GM19455 (cell line): ENCODE data around the gene GSN.

Experiments
- ATAC-seq: cut with Tn5 transposase; IDR thresholded peaks from one replicate; pipeline ENCODE4 v1.9.1; 2021; ENCODE audit not compliant: unreplicated experiment

GSN gene

DNA sequence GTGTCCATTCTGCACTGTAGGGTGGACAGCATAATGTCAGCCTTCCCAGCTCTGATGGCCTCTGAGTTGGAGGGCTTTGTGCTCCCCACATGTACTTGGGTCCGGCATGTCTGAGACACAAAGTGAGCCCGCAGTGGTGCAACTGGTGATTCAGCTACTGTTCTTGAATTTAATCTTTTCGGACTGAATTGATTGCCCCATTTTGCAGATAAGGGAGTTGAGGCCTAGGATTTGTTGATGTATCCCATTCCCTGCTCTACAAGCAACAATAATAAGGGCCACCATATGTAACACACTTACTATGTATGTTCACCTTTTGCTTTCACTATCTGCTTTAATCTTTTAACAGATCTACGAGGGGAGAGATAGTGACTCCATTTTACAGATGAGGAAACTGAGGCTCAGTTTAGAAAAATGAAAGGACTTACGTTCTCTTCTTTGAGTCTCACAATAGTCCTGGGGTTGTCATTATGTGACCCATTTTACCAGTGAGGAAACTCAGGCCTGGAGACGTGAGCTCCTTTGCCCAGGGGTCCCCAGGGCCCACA lies 4.5 kb downstream of the GSN start:
- no peak for ATAC-seq

DNA sequence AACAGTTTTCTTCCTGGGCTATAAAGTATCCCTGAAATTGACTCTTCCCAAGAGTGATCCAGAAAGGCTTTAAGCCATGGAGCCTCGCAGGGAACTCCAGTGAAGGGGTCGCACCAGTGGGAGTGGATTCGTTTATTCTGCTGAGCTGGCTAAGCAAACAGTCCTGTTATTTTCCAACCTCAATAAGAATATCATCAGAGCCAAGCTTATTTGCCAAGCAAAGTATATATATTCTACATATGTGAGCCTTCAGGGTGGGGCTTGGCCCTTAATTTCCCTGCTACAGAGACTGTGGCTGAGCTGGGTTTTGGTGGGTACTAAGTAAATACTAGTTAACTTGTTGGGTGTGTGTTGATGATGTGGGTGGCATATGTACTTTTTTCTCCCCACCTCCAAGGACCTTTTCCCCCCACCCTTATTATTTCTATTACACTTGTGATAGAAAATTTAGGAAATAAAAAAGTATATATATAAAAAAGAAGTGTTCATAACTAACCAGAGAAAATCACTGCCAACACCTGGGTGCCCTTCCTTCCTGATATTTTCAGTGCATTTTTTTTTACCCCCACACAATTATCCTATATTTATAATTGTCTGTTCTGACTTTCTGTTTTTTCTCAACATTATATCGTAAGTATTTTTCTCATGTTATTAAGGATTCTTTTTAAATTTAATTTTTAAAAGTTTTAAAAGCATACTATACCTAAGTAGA lies 5.3 kb downstream of the GSN start:
- no peak for ATAC-seq

DNA sequence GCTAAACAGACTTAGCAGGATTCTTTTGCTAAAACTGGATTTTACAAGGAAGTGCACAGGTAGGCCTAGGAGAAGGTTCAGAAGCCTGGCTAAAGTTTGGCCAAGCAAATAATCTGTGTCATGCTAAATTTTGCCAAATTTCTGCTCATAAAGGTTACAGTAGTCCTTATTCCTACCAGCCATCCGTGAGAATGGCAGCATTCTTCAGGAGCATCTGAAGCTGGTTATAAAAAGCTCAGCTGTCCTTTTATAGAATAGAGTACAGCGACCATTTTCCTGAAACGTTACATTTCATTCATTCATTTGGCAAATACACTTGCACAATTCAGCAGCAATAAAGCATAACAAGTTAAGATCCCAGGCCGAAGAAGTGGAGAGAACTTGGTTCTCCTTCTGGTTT lies 6.9 kb downstream of the GSN start:
- no peak for ATAC-seq

DNA sequence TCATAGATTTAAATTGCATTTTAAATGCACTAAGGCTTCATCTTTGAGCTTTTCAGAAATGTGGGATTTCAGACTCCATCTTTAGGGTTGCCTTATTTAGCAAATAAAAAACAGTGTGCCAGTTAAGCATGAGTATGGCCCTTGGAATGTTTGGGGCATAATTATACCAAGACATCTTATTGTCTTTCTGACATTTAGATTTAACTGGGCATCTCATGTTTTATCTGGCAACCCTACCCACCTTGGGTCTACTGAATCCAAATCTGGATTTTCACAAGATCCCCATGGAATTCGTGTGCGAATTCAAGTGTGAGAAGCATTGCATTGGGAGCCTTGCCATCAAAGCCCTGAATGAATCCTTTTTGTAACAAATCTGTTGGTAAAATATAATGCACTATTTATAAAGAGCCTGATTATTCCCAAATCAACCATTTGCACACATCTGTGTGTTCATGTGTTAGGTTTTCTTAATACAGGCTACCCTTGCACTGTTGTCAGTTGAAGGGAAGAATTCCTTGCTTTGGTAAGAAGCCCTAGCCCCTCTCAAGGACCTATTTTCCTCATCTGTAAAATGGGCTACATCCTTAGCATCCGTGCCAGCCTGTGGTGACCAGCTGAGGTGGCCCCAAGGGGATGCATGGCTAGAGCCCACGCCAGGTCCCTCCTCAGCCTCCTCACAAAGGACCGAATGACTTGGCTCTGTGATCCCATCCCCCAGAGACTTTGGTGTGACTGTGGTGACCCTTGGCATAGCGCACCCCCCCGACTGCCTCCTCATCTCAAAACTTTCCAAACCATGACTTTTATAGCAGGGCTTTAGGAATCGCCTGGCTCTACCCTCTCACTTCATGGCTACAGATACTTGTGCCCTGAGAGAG lies 8.1 kb downstream of the GSN start:
- ATAC-seq: no peak

DNA sequence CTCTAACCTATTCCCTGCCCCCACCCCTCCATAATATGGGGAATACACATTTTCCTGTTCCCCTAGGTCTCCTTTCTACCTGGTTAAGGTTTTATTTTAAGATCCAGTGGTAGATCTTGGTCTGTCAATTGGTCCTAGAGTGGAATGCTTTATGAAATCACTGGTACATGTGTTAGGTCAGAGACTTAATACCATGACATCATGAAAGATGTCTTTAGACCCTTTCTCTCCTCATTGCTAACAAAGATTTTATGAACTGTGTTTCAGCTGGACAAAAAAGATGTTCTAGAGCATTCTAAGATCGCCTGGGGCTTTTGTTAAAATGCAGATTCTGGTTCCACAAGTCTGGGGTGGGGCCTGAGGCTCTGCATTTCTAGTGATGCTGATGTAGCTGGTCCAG lies 9.1 kb downstream of the GSN start:
- ATAC-seq: no peak

DNA sequence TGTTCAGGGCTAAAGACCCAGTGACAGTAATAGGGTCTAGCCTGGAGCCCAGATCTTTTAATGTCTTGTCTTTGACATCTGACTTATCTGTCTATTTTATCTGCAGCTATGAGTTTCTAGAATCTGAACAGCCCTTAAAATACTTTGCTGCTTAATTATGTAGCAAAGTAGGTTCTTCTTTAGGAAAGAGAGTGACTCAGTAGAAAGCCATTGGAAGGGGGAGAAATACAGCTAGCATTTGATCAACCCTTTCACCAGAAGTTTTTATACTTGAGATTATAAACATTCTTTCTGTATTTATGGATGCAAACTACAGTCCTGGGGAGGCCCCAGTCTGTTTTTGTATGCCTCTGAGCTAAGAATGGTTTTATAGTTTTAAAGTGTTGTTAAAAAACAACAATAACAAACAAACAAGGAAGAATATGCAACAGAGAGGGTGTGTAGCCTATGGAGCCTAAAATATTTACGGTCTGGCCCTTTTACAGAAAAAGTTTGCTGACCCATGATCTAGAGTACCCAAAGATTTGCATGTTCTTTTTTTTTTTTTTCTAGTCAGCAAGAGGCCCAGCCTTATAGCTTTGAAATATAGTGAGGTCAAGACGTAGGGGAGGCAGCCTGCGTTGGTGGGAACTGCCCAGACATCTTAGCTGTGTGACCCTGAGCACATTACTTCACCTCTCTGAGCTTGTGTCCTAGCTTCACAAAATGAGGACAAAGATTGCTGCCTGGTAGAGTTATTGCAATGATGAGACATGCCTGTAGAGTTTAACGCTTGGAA lies 9.7 kb downstream of the GSN start:
- ATAC-seq: no peak

DNA sequence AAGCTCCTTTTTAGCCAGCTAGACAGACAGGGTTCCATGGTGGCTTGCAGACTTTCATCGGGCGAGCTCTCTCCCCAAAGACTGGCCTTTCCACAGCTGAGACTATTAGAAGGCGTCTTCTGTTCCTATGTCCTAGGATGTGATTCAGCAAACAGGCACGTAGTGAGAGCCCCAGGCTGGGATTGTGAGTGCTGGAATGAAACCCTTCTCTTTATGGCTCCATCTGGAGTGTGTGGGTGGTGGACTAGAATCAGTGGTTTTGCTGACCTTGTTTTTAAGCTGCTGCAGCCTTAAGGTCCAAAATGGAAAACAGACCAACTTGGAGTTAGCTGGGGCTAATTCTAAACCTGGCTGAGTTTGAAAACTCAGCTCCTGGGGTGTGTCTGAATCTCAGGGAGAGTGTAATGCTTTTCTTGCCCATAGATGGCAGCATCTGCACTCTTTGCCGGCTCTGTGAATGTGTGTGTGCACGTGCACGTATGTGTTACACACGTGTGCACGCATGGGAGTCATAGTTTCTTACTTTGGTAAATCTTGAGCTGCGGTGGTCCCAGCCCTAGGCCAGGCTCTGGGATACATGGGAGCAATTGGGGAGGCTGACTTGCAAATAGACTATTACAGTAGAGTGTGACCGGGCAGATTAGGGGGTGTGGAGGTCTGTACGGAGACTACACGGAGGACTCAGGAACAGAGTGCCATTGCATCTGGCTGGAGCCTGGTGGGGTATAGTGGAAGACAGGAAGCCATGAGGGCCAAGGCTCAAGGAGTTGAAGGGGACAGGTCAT lies 10.7 kb downstream of the GSN start:
- ATAC-seq: no peak

DNA sequence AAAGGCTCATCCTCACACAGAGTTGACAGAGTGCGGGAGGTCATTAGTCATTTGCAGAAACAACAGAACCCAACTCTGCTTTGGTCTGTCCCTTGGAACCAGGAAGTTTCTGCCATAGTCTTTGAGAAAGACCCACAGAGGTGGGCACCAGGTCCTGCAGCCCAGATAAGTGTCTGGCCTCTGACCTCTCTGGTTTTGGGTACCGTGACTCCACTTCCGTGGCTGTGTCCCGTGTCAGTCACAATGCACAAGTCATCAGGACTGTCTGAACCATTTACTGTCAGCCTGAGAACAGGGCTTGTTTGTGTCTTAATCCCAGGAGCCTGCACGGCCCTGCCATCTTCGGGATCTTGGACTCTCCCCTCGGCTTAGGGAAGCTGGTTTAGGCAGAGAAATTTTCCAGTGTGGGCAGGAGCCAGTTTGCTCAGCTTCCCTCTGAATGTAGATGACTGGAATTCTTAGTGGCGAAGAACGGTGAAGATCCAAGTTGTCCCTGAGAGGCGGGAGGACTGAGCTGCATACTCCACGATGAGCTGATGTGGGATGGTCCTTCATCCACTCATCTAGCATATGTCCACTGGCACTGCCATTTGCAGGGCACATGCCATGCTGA lies 11.9 kb downstream of the GSN start:
- ATAC-seq: no peak

DNA sequence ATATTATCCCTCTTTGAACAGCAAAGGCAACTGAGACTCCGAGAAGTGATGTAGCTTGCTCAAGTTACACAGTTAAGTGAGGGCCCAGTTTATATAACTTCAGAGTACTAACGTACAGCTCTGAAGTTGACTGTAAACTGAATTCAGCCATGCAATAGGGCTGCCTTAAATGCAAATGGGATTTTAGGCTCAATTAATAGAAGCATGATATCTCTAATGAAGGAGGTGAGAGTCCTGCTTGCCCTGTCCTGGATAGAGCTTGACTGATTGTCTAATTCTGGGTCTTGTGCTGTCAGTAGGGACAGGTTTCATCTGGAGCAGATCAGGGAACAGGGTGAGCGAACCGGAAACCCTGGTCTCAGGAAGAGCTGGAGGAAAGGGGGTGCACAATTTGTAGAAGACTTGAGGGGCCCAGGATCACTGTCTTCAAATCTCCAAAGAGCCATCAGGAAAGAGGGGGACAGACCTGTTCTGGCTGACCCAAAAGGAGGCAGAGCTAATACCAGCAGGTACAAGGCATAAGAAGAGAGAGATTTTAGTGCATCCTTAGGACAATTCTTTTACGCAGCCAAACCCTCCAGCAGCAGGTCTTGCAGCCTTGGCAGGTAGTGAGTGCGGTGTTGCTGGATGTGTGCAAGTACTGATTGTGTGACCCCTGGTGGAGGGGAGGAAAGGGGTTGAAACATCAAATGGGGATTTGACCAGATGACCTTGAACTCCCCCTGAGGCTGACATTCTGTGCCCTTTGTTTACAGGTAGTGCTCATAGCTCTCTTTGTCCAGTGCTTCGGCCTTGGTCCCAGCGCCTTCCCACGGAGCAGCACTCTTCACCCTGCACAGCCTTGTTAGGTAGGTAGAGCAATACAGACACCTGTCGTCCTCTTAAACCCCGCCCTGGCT lies 13.0 kb downstream of the GSN start:
- no peak for ATAC-seq

DNA sequence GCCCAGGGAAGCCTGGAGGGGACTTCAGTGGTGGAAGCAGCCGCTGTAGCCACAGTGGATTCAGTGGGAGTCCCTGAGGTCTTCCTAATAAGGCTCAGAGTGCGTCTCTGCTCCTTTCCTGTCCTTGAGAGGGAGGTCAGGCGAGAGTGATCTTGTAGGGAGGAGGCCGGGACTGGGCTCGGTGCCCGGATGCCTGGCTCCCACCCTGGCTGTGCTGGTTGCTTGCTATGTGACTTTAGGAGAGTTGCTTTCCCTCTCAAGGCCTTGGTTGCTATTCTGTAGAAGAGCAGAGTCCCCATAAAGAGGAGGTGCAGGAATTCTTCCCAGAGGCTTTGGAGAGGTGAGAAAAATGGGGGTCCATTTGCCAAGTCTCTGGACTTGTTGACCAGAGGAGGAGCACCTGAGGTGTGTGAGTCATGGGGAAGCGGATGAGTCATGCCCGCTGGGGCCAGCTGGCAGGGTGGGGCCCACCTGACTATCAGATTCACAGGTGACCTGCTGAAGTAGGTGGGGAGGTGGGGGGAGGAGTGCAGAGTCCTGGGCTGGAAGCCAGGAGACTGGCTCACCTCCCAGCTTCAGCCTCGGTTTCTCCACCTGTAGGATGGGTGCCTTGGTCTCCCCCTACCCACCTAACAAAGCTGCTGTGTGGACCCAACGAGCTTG lies 13.8 kb downstream of the GSN start:
- no peak for ATAC-seq

DNA sequence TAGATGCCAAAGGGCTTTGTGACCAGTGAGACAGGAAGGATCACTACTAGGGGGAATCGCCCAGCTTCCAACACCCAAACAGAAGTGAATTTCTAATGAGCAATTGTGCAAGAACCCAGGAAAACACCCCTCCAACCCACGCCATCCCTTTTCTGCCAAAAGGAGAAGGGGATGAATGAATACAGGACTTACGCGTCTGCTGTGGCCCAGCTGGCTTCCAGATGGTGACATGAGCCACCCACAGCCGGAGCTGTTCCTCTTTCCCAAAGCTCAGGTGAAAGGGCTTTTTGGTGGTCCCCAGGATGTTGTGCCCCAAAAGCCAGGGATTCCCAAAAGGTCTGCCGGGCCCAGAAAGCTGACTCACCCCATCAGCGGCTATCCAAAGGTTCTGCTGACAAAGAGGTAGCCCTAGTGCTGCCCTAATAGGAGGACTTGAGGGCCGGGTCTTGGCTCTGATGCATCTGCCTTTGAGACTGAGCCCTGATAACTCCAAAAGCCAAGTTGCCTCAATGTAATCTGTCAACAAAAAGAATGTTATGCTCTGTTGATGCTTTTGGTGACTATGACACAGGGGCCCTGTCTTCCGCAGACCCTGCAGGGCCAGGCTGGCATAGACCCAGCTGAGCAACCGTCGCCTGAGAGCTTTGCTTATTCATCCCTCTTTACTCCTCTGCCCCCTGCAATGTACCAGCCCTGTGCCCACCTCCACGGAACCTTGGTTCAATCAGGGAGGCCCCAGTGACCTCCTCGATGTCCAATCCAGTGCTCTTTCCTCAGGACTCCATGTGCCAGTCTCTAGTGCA lies 14.5 kb downstream of the GSN start:
- no peak for ATAC-seq

DNA sequence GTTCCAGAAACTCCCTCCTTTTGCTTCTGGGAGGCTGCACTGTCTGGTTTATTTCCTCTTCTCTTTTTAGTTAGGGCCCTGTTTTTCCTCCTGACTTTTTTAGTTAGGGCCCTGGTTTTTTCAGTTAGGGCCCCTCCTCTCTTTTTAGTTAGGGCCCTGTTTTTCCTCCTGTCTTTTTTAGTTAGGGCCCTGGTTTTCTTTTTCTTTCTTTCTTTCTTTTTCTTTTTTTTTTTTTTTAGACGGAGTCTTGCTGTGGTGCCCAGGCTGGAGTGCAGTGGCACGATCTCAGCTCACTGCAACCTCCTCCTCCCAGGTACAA lies 15.1 kb downstream of the GSN start:
- ATAC-seq: no peak

DNA sequence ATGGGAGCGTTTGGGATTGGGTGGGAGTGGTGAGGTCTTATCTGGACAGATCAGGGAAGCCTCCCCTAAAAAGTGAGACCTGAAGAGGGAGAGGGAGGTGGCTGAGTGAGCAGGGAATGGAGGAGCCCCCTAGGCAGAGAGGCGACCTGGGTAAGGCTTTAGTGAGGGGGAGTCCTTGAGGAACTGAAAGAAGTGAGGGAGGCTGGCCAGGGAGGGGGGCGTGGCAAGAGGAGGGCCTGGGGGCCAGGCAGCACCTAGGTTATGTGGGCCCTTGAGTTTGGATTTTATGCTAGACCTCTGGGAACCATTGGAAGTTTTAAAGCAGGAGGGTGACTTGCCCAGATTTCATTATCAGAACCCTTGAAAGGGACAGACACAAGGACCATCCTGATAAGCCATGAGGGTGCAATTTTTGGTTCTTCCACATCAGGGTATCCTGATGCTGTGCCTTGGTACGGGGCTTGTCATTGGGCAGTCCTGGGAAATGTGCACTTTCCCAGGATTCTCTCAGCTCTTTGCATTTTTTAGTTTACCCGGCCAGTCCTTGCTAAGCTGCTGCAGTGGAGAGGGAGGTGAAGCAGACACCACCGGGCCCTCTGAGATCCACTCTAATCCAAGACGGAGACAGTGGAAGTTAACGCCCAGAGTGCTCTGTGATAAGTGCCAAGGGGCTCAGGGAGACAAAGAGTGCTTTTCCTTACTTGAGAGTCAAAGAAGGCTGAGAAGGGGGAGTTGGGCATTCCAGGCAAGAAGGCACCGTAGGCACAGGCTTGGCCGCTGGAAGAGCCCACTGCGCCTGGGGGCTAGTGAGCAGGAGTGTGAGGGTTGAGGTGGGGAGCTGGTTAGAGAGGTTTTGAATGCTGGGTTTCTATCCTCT lies 16.1 kb downstream of the GSN start:
- ATAC-seq: no peak

DNA sequence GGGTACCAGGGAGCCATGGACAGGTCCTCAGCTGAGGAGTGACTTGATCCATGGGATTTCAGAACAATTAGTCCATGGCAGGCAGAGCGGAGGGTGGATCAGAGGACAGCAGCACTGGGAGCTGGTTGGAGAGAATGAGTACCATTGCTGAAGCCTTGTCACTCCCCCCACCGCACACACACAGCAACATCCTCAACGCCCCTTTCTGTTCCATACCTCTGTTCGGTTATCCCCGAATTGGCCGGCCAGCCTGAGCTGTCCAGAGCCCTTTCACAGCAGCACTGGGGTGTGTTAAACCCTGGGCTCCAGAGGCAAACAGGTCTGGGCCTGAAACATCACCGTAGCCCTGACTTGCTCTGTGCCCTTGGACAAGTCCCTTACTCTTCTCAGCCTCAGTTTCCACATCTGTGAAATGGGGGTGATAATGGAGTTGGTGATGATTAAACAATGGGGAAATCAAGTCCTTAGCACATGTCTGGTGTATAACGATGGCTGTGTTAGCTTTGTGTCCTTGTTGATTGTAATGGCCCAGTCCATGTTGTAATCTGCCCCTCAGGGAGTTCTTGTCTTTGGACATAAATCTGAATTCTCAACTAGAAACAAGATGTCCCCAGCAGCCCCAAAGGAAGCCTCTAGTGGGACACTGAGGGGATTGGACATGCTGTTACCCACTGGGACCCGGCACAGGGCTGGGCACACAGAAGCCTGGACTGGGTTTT lies 16.9 kb downstream of the GSN start:
- ATAC-seq: no peak

DNA sequence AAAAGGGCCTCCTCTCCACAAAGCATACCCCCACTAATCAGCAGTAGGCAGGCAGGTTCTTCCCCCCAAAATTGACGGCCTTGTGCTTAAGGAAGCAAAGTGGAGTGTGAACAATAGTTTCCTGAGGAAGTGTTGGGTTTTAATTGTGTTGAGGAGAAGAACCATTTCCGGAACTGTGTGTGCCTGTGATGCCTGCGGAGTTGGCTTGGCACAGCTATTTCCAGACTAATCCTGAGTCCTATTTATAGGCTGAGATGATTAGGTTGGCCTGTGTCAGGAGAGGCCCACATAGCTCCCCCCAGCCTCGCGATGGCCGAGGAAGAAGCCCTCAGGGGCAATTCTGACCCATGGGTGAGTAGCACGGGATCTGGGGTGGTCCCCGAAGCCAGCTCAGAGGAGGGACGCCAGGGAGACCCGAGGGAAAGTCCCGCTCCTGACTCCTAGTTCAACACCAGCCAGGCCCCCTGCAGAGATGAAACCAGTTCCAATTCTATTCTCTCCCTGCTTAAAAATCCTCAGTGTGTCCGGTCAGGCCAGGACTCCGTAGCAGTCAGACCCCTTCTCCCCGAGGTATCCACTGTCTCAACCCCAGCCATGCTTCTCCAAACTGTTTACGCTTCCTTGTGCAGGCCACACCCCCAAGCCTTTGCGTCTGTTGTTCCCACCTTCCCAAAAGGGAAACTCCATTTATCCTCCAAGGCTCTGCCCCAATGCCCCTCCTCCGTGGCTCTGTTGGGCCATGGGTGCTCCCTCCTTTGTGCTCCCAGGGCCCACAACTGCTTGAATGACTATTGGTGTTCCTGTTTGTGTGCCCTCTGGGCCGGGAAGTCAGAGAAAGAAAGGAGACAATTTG lies 18.1 kb downstream of the GSN start:
- ATAC-seq: no peak

DNA sequence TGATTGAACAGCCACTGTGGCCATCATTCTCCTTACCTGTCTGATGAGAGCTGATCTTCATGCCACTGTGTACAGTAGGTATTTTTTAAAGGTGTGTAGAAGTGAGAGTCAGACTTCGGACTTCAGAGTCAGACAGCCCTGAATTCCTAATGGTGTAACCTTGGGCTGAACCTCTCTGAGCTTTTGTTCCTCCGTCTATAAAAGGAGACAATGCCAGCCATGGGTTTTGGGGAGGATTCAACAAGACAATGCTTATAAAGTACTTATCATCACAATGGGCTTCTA lies 18.7 kb downstream of the GSN start:
- ATAC-seq: no peak
